Natural killer cell (primary cell): Measurements from ENCODE around the gene ITGA7. TPM values are rescaled to one million over a fixed set of nuclear protein-coding genes. Genes with fewer than 3 reads are reported as not detected.

ENCODE experiments used
- ATAC-seq, 3 donors: fragments of 150-1000 bp in 2 of 3; fragments of 200-7000 bp in 1 of 3; cut with Tn5 transposase; 1 replicate in 1 of 3; 2 replicates in 2 of 3; pipeline ENCODE4 v1.10.0; 2021; ENCODE audit warnings: mild to moderate bottlenecking in 2 of 3, moderate library complexity in 2 of 3
- DNase-seq, 2 donors: peaks; one replicate each; pipeline versions ENCODE4 v3.0.0 to v3.0.0-alpha.2; 2013 to 2021; ENCODE audit warnings: mixed read lengths in 1 of 2
- H3K27ac ChIP-seq: one replicate; pipeline ENCODE4 v1.5.1; 2013; ENCODE audit warnings: mild to moderate bottlenecking, low read length
- H3K27me3 ChIP-seq: one replicate; pipeline ENCODE4 v1.6.1; 2013; ENCODE audit warnings: low read length; ENCODE audit not compliant: control insufficient read depth, insufficient read depth
- H3K36me3 ChIP-seq: one replicate; pipeline ENCODE4 v1.6.1; 2013; ENCODE audit warnings: low read length; ENCODE audit not compliant: control insufficient read depth, insufficient read depth
- H3K4me1 ChIP-seq: one replicate; pipeline ENCODE4 v1.6.1; 2013; ENCODE audit warnings: low read length; ENCODE audit not compliant: control insufficient read depth, insufficient read depth
- H3K4me3 ChIP-seq: one replicate; pipeline ENCODE4 v1.5.1; 2013; ENCODE audit warnings: low read length
- H3K9me3 ChIP-seq: one replicate; pipeline ENCODE4 v1.6.1; 2013; ENCODE audit warnings: low read length; ENCODE audit not compliant: control insufficient read depth, insufficient read depth
- H3K27ac Mint-ChIP-seq, 2 donors: one replicate each; pipeline ENCODE4 v1.8.0; 2022; ENCODE audit warnings: mild to moderate bottlenecking in 2 of 2, mixed read lengths in 2 of 2, moderate library complexity in 1 of 2
- H3K27me3 Mint-ChIP-seq, 2 donors: one replicate each; pipeline ENCODE4 v1.8.0; 2022; ENCODE audit warnings: low read depth in 2 of 2, mixed read lengths in 2 of 2
- H3K36me3 Mint-ChIP-seq: one replicate; pipeline ENCODE4 v1.8.0; 2022; ENCODE audit warnings: mixed read lengths
- H3K4me1 Mint-ChIP-seq, 2 donors: one replicate each; pipeline ENCODE4 v1.8.0; 2022; ENCODE audit warnings: mixed read lengths in 2 of 2
- H3K4me3 Mint-ChIP-seq: one replicate; pipeline ENCODE4 v1.8.0; 2022; ENCODE audit warnings: mild to moderate bottlenecking, moderate library complexity, mixed read lengths
- H3K9me3 Mint-ChIP-seq, 2 donors: one replicate each; pipeline ENCODE4 v1.8.0; 2022; ENCODE audit warnings: mixed read lengths in 2 of 2
- WGBS: methylation state at CpG from one replicate; pipeline ENCODE4 v1.1.7; 2013; ENCODE audit warnings: missing lambda C conversion rate; ENCODE audit not compliant: insufficient coverage; 5-methylcytosine and 5-hydroxymethylcytosine counted together
- intact Hi-C: fragments of 100-400 bp; cut with micrococcal nuclease; formaldehyde crosslinking; loops from one replicate; pipeline ENCODE4 v1.14.2; 2022
- total RNA-seq, 4 donors: library from RNA; stranded (reverse); fragments of 120-200 nt in 1 of 4; gene quantifications; one replicate each; pipeline versions ENCODE4 v1.2.3 to v1.2.4, GENCODE V29; 2013 to 2022
- TF ChIP-seq, protein P1 (sequence below): fragments of 200-600 bp; IDR thresholded peaks from one replicate; pipeline ENCODE4 v1.8.0; 2022; ENCODE audit warnings: antibody characterized with exemption

ITGA7 gene
- total RNA-seq, 3 donors from 2014 or later (not counting 1 experiment from before 2014, with no cell fraction given), result 2.8 to 4.6 (median 4.3) TPM

- H3K27ac ChIP-seq, result no peak overlapping the region
- WGBS, result 93% methylated on average over 19 of the region's 20 CpGs
- ATAC-seq (no peak), DNase-seq (no peak)
- peaks cover 22% of the 10 kb centered on the region for H3K4me1 ChIP-seq
- no peaks in the 10 kb centered on the region for H3K9me3 Mint-ChIP-seq
- H3K4me3 ChIP-seq, result no peak overlapping the region
- no peak overlapping the region for H3K27ac Mint-ChIP-seq
- H3K27me3 Mint-ChIP-seq, result peaks cover 21% of the 10 kb centered on the region in 2 donors
- H3K4me3 Mint-ChIP-seq, result no peak overlapping the region
- no peaks in the 10 kb centered on the region for H3K36me3 Mint-ChIP-seq
- TF ChIP-seq, protein P1, sequence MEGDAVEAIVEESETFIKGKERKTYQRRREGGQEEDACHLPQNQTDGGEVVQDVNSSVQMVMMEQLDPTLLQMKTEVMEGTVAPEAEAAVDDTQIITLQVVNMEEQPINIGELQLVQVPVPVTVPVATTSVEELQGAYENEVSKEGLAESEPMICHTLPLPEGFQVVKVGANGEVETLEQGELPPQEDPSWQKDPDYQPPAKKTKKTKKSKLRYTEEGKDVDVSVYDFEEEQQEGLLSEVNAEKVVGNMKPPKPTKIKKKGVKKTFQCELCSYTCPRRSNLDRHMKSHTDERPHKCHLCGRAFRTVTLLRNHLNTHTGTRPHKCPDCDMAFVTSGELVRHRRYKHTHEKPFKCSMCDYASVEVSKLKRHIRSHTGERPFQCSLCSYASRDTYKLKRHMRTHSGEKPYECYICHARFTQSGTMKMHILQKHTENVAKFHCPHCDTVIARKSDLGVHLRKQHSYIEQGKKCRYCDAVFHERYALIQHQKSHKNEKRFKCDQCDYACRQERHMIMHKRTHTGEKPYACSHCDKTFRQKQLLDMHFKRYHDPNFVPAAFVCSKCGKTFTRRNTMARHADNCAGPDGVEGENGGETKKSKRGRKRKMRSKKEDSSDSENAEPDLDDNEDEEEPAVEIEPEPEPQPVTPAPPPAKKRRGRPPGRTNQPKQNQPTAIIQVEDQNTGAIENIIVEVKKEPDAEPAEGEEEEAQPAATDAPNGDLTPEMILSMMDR, result no peak
- peaks cover 0 to 17% of the 10 kb centered on the region in 2 donors for H3K4me1 Mint-ChIP-seq
- intact Hi-C loops, result no loop called here
- H3K27me3 ChIP-seq, result peaks cover 3% of the 10 kb centered on the region
- no peaks in the 10 kb centered on the region for H3K36me3 ChIP-seq
- no peaks in the 10 kb centered on the region for H3K9me3 ChIP-seq
Observed at GRCh38 chr12:55684761-55685370, 22.8 kb downstream of the ITGA7 start.

- Mint-ChIP-seq H3K27ac (no peak overlapping the region), H3K4me1 (peaks cover 0 to 17% of the 10 kb centered on the region in 2 donors), H3K4me3 (no peak overlapping the region), H3K36me3 (no peaks in the 10 kb centered on the region), H3K9me3 (no peaks in the 10 kb centered on the region), H3K27me3 (peaks cover 21% of the 10 kb centered on the region in 2 donors)
- Histone ChIP-seq H3K27ac (no peak overlapping the region), H3K4me3 (no peak overlapping the region), H3K27me3 (peaks cover 3% of the 10 kb centered on the region), H3K9me3 (no peaks in the 10 kb centered on the region), H3K36me3 (no peaks in the 10 kb centered on the region), H3K4me1 (peaks cover 22% of the 10 kb centered on the region)
- TF ChIP-seq, protein P1, result no peak
- intact Hi-C loops, result no loop called here
- no peak for DNase-seq
- WGBS, result 94% methylated on average over 7 of the region's 7 CpGs
- ATAC-seq, result no peak
Observed at GRCh38 chr12:55683676-55684075, 24.0 kb downstream of the ITGA7 start.

GRCh38 chr12:55682087-55682796 is 25.5 kb downstream of the ITGA7 start:
- H3K27me3 ChIP-seq, result peaks cover 3% of the 10 kb centered on the region
- H3K9me3 ChIP-seq, result no peaks in the 10 kb centered on the region
- Mint-ChIP-seq H3K9me3 (no peaks in the 10 kb centered on the region), H3K4me1 (peaks cover 0 to 11% of the 10 kb centered on the region in 2 donors), H3K36me3 (no peaks in the 10 kb centered on the region), H3K4me3 (no peak overlapping the region), H3K27me3 (peaks cover 21% of the 10 kb centered on the region in 2 donors), H3K27ac (no peak overlapping the region)
- DNase-seq (no peak), ATAC-seq (no peak)
- no peak overlapping the region for H3K4me3 ChIP-seq
- no peaks in the 10 kb centered on the region for H3K36me3 ChIP-seq
- 72% methylated on average over 9 of the region's 13 CpGs for WGBS
- TF ChIP-seq, protein P1, result no peak
- no peak overlapping the region for H3K27ac ChIP-seq
- intact Hi-C loops, result no loop called here
- peaks cover 14% of the 10 kb centered on the region for H3K4me1 ChIP-seq
